ENCODE data around the gene IMMP2L.
"Not testable (repeated sequence)": the region's sequence is repeated elsewhere in the genome, so short reads cannot be mapped to it uniquely, and the experiment has no call there.

IMMP2L gene

DNA sequence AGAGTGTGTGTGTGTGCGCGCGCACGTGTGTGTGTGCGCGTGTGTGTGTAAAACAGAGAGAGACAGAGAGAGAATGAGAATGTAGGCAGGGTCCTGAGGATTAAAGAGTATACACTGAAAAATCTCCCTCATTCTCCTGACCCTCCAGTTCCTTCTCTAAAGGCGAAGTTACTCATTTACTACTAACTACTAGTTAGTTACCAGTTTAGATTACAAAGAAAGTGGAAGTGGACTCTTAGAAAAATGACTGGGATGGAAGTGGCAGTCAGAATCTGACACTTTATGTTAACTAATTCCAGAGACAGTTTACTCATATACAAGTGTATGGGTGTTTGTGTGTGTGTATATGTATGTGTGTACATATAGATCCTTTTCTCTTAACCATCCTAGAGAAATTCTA, 617.8 kb downstream of the IMMP2L start:
- TF ChIP-seq, protein P1, sequence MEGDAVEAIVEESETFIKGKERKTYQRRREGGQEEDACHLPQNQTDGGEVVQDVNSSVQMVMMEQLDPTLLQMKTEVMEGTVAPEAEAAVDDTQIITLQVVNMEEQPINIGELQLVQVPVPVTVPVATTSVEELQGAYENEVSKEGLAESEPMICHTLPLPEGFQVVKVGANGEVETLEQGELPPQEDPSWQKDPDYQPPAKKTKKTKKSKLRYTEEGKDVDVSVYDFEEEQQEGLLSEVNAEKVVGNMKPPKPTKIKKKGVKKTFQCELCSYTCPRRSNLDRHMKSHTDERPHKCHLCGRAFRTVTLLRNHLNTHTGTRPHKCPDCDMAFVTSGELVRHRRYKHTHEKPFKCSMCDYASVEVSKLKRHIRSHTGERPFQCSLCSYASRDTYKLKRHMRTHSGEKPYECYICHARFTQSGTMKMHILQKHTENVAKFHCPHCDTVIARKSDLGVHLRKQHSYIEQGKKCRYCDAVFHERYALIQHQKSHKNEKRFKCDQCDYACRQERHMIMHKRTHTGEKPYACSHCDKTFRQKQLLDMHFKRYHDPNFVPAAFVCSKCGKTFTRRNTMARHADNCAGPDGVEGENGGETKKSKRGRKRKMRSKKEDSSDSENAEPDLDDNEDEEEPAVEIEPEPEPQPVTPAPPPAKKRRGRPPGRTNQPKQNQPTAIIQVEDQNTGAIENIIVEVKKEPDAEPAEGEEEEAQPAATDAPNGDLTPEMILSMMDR (IDR thresholded peaks at IDR 0.05; ENCODE audit: borderline replicate concordance, insufficient read depth, low read depth, low read length): no peak
- H3K4me3 ChIP-seq (ENCODE audit: low read depth, low read length): no peak overlapping the region

DNA sequence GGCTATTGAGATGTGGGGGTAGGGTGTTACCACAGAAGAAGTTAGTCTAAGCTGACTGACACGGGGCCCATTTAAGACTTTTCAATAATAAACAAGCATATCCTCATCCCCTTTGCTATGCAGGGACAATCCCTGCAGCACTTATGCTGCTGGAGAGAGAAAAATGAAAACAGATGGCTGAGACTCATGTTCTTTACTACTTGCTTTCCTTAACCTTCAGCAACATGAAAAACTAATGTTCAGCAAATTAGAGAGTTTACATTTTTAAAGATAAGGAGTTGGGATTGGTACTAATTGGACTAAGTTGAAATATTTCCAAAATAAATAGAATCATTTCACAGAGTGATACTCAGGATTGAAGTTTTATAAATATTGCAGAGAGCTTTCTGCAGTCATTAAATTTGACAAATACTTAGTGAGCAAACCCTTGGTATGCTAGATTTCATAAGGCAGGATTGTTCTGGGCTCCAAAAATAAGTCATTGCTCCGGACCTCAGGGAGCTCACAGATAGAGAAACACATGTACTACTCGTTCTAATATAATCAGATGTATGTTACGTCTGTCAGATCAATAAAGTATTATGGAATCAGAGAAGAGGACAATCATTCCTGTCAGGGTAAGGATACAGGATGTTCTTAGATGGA, 618.5 kb downstream of the IMMP2L start:
- TF ChIP-seq, protein P1 (IDR thresholded peaks at IDR 0.05; ENCODE audit: borderline replicate concordance, insufficient read depth, low read depth, low read length): no peak
- no peak overlapping the region for H3K4me3 ChIP-seq (ENCODE audit: low read depth, low read length)

DNA sequence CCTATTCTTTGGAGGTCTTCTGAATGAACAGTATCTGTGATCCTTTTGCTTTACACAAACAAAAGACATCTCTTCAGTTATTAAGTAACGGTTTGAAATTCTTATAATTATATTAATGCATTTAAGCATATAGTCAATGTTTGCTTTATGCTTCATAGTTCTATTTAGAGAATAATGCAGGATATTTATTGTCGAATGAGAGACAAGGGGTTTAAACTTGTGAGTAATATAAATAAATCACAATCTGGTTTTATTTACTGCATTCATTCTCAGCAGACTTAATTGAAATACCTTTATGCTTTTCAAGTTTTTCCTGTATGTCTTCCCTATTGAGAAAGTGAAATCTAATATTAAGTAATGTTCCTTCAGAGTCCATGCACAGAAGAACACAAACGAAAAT, 620.9 kb downstream of the IMMP2L start:
- TF ChIP-seq, protein P1 (IDR thresholded peaks at IDR 0.05; ENCODE audit: borderline replicate concordance, insufficient read depth, low read depth, low read length): no peak
- no peak overlapping the region for H3K4me3 ChIP-seq (ENCODE audit: low read depth, low read length)

DNA sequence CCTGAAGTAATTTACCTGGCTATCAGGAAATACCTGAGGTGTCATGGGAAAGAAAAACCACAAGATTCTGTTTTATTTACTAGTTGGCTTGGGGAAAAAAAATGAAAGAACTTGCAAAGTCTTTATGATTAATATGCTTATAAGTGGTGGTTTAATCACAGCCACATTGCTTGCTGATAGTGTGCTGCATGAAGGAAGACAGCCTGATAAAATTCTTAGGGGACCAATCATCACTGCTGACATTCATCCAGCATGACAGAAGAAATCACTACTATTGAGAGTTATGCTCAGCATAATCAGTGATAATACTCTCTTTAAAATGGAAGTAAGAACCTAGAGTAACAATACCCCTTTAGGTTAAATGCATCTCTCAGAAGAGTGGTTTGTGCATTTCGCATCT, 621.5 kb downstream of the IMMP2L start:
- H3K4me3 ChIP-seq (ENCODE audit: low read depth, low read length): no peak overlapping the region

DNA sequence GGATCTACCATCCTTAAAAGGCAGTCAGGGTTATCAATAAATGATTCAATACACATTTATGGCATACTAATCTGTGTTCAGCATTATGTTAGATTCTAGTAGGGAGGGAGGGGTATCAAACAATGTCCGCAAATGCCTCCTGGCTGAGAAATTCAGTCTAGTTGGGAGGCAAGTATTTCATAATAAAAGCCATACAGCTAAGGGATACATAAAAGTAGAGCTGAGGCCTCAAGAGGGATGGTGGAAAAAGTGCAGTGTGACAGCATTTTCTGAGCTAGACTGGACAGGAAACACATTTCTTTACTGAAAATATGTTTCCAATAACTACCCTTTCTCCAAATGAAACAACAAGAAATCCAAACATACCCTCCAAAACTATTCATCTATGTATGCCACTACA, 624.1 kb downstream of the IMMP2L start:
- TF ChIP-seq, protein P1 (IDR thresholded peaks at IDR 0.05; ENCODE audit: borderline replicate concordance, insufficient read depth, low read depth, low read length): no peak
- no peak overlapping the region for H3K4me3 ChIP-seq (ENCODE audit: low read depth, low read length)

More for the DNA sequence above, 621.5 kb downstream of the IMMP2L start:
- TF ChIP-seq, protein P1 (IDR thresholded peaks at IDR 0.05; ENCODE audit: borderline replicate concordance, insufficient read depth, low read depth, low read length): no peak

DNA sequence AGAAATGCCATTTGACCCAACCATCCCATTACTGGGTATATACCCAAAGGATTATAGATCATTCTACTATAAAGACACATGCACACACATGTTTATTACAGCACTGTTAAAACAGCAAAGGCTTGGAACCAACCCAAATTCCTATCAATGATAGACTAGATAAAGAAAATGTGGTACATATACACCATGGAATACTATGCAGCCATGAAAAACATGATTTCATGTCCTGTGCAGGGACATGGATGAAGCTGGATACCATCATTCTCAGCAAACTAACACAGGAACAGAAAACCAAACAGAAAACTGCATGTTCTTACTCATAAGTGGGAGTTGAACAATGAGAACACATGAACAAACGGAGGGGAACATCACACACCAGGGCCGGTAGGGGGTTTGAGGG, 625.6 kb downstream of the IMMP2L start:
- not testable (repeated sequence) for H3K4me3 ChIP-seq (ENCODE audit: low read depth, low read length)

DNA sequence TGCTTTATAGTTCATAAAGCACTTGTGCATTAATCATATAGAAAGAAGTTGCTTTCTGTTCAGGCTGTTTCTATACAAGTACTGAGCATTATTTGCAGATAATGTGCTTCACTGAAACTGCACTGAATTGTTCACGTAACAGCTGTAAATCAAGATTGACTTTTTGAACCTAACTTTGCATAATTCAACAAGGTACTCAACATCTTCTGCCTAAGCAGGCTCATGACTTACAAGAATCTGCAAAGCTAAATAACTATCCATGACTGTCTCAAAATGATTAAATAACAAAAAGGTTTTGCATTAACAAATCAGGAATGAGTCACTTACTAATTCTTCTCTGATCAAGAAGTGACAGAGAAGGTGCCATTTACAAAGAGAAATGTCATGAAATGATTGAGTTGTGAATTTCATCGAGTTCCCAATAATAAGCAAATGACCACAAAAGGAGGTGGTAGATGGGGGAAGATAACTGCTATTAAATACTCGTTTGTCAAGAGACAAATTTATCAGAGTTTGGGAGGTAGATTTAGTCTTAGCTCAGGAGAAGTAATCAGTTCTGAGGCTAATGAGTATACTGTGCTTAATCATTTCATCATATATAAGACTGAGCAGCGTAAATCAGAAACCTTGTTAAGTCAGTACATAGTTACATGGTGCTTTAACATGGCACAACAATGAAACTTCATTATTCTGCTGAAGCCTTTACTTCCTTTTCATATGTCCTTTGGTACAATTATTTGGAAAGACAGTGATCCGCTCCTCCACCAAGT, 632.6 kb downstream of the IMMP2L start:
- TF ChIP-seq, protein P1 (IDR thresholded peaks at IDR 0.05; ENCODE audit: borderline replicate concordance, insufficient read depth, low read depth, low read length): no peak
- no peak overlapping the region for H3K4me3 ChIP-seq (ENCODE audit: low read depth, low read length)

Data from GM12875 (cell line).